HEK293 (cell line): ENCODE measurements around the gene PAX3.

Source experiments
- CTCF ChIA-PET: fragments of 350-600 bp; formaldehyde crosslinking; extraction: SDS; loops from one replicate; lab custom pipeline; 2021; ENCODE audit warnings: antibody characterized with exemption; lab: Yijun Ruan, JAX
- POLR2A ChIA-PET: fragments of 300-600 bp; formaldehyde crosslinking; extraction: SDS; loops from one replicate; lab custom pipeline; 2020; ENCODE audit warnings: antibody characterized with exemption, inconsistent platforms; lab: Yijun Ruan, JAX
- H3K27ac ChIP-seq: fragments of 200-500 bp; sonication (Bioruptor generic); 2 replicates; pipeline ENCODE4 v1.5.1; 2014; ENCODE audit warnings: low read depth, low read length, control low read depth, inconsistent platforms; ENCODE audit errors: extremely low read depth
- H3K36me3 ChIP-seq, 2 experiments: fragments of 200-500 bp in 1 of 2; sonication (Bioruptor generic) in 1 of 2; 1 replicate in 1 of 2; 2 replicates in 1 of 2; pipeline ENCODE4 v1.5.1; 2014 to 2017; ENCODE audit warnings: inconsistent platforms in 2 of 2, low read length in 2 of 2; ENCODE audit not compliant: control insufficient read depth in 2 of 2, insufficient read depth in 1 of 2
- H3K4me1 ChIP-seq: fragments of 200-500 bp; sonication (Bioruptor generic); 2 replicates; pipeline ENCODE4 v1.5.1; 2014; ENCODE audit warnings: mild to moderate bottlenecking, low read length, inconsistent platforms; ENCODE audit not compliant: control insufficient read depth, insufficient read depth
- H3K4me3 ChIP-seq: 2 replicates; pipeline ENCODE4 v1.5.1; 2011; ENCODE audit warnings: low read depth, mild to moderate bottlenecking, control low read depth, low read length, moderate library complexity
- H3K9me3 ChIP-seq: fragments of 200-500 bp; sonication (Bioruptor generic); 2 replicates; pipeline ENCODE4 v1.5.1; 2014; ENCODE audit warnings: low read depth, low read length, inconsistent platforms; ENCODE audit not compliant: control insufficient read depth, insufficient read depth
- CTCF ChIP-seq: fragments of 450-650 bp; formaldehyde crosslinking; IDR thresholded peaks from 2 replicates; pipeline ENCODE4 v1.5.1; 2016; ENCODE audit warnings: missing biosample characterization, missing genetic modification characterization
- KLF16 ChIP-seq: fragments of 450-650 bp; formaldehyde crosslinking; IDR thresholded peaks from 2 replicates; pipeline ENCODE4 v1.5.1; 2017; ENCODE audit warnings: missing biosample characterization, missing genetic modification characterization
- KLF8 ChIP-seq: fragments of 450-650 bp; formaldehyde crosslinking; IDR thresholded peaks from 2 replicates; pipeline ENCODE4 v1.5.1; 2016; ENCODE audit warnings: missing biosample characterization, missing genetic modification characterization
- KLF9 ChIP-seq: fragments of 450-650 bp; formaldehyde crosslinking; IDR thresholded peaks from 2 replicates; pipeline ENCODE4 v1.5.1; 2016; ENCODE audit warnings: missing biosample characterization, missing genetic modification characterization, low read depth
- PRDM10 ChIP-seq: fragments of 450-650 bp; formaldehyde crosslinking; IDR thresholded peaks from 2 replicates; pipeline ENCODE4 v1.5.1; 2016; ENCODE audit warnings: missing biosample characterization, missing genetic modification characterization
- SCRT2 ChIP-seq: fragments of 450-650 bp; formaldehyde crosslinking; IDR thresholded peaks from 2 replicates; pipeline ENCODE4 v1.5.1; 2016; ENCODE audit warnings: missing biosample characterization, missing genetic modification characterization
- SP2 ChIP-seq: fragments of 450-650 bp; formaldehyde crosslinking; IDR thresholded peaks from 2 replicates; pipeline ENCODE4 v1.5.1; 2016; ENCODE audit warnings: missing biosample characterization, missing genetic modification characterization
- TRIM28 ChIP-seq: IDR thresholded peaks from 2 replicates; pipeline ENCODE4 v1.6.1; 2011; ENCODE audit warnings: low read length, control low read depth, borderline replicate concordance
- ZBTB1 ChIP-seq: fragments of 450-650 bp; formaldehyde crosslinking; IDR thresholded peaks from 2 replicates; pipeline ENCODE4 v1.5.1; 2016; ENCODE audit warnings: missing biosample characterization, missing genetic modification characterization
- ZBTB17 ChIP-seq: fragments of 450-650 bp; formaldehyde crosslinking; IDR thresholded peaks from 2 replicates; pipeline ENCODE4 v1.5.1; 2016; ENCODE audit warnings: missing biosample characterization, missing genetic modification characterization
- ZBTB26 ChIP-seq: fragments of 450-650 bp; formaldehyde crosslinking; optimal IDR thresholded peaks from 2 replicates; pipeline ENCODE3; 2016; ENCODE audit warnings: missing biosample characterization, mild to moderate bottlenecking, missing genetic modification characterization
- ZBTB8A ChIP-seq: fragments of 450-650 bp; formaldehyde crosslinking; IDR thresholded peaks from 2 replicates; pipeline ENCODE4 v1.5.1; 2016; ENCODE audit warnings: missing biosample characterization, missing genetic modification characterization
- ZFHX2 ChIP-seq: fragments of 450-650 bp; formaldehyde crosslinking; conservative IDR thresholded peaks from 2 replicates; pipeline ENCODE4 v1.5.1; 2016; ENCODE audit warnings: missing biosample characterization, missing genetic modification characterization
- ZFP69B ChIP-seq: fragments of 450-650 bp; formaldehyde crosslinking; IDR thresholded peaks from 2 replicates; pipeline ENCODE4 v1.5.1; 2016; ENCODE audit warnings: missing biosample characterization, missing genetic modification characterization
- ZNF26 ChIP-seq: fragments of 450-650 bp; formaldehyde crosslinking; IDR thresholded peaks from 2 replicates; pipeline ENCODE4 v1.5.1; 2016; ENCODE audit warnings: missing biosample characterization, missing genetic modification characterization
- ZNF324 ChIP-seq: fragments of 450-650 bp; formaldehyde crosslinking; IDR thresholded peaks from 2 replicates; pipeline ENCODE4 v1.5.1; 2016; ENCODE audit warnings: missing biosample characterization, missing genetic modification characterization
- ZNF341 ChIP-seq: fragments of 450-650 bp; formaldehyde crosslinking; IDR thresholded peaks from 2 replicates; pipeline ENCODE4; 2016; ENCODE audit warnings: low read depth, missing biosample characterization, missing genetic modification characterization
- ZNF366 ChIP-seq: fragments of 450-650 bp; formaldehyde crosslinking; conservative IDR thresholded peaks from 2 replicates; pipeline ENCODE4 v1.5.1; 2016; ENCODE audit warnings: missing biosample characterization, missing genetic modification characterization
- ZNF416 ChIP-seq: fragments of 450-650 bp; formaldehyde crosslinking; IDR thresholded peaks from 2 replicates; pipeline ENCODE4 v1.5.1; 2016; ENCODE audit warnings: missing biosample characterization, missing genetic modification characterization
- ZNF521 ChIP-seq: fragments of 450-650 bp; formaldehyde crosslinking; IDR thresholded peaks from 2 replicates; pipeline ENCODE4 v1.5.1; 2017; ENCODE audit warnings: missing biosample characterization, mild to moderate bottlenecking, missing genetic modification characterization
- ZNF585B ChIP-seq: fragments of 450-650 bp; formaldehyde crosslinking; IDR thresholded peaks from 2 replicates; pipeline ENCODE4 v1.5.1; 2016; ENCODE audit warnings: missing biosample characterization, missing genetic modification characterization
- ZNF621 ChIP-seq: fragments of 450-650 bp; formaldehyde crosslinking; IDR thresholded peaks from 2 replicates; pipeline ENCODE4 v1.5.1; 2017; ENCODE audit warnings: missing biosample characterization, missing genetic modification characterization
- ZNF658 ChIP-seq: fragments of 450-650 bp; formaldehyde crosslinking; IDR thresholded peaks from 2 replicates; pipeline ENCODE4; 2016; ENCODE audit warnings: missing biosample characterization, missing genetic modification characterization
- ZNF660 ChIP-seq: fragments of 450-650 bp; IDR thresholded peaks from 2 replicates; pipeline ENCODE4 v1.5.1; 2018; ENCODE audit warnings: missing biosample characterization, mild to moderate bottlenecking, missing genetic modification characterization
- ZNF707 ChIP-seq: fragments of 450-650 bp; formaldehyde crosslinking; IDR thresholded peaks from 2 replicates; pipeline ENCODE4 v1.5.1; 2016; ENCODE audit warnings: missing biosample characterization, missing genetic modification characterization
- ZSCAN30 ChIP-seq: fragments of 450-650 bp; IDR thresholded peaks from 2 replicates; pipeline ENCODE4 v1.5.1; 2018; ENCODE audit warnings: missing biosample characterization, mild to moderate bottlenecking, missing genetic modification characterization, moderate library complexity

Gene PAX3

GRCh38 chr2:222318712-222319585, 20.2 kb upstream of the PAX3 start (continued):
- TF ChIP-seq ZNF26 (tag by site-specific recombination) (no peak), ZNF521 (no peak), ZBTB8A (peak; percentile 84), ZFHX2 (tag by site-specific recombination) (peak; percentile 46), ZBTB17 (tag by site-specific recombination) (peak; percentile 26; the same call in 1 of the 2 replicates), KLF16 (tag by site-specific recombination) (0 out of 2 replicates have a peak, but pooled peaks have one; percentile 31), ZNF341 (tag by site-specific recombination) (no peak)

- Histone ChIP-seq H3K27ac (peak overlapping the region; percentile 95), H3K4me1 (peaks cover 5% of the 10 kb centered on the region), H3K36me3 (no peaks in the 10 kb centered on the region), H3K9me3 (no peaks in the 10 kb centered on the region), H3K4me3 (peak overlapping the region; percentile 51)
- ChIA-PET CTCF (interaction anchor here (0.5 to 3.1 kb wide), 20 partner anchors 108 to 391 kb away, joined by 3 to 39 read pairs (median 4); no protein-coding TSS in a partner anchor), POLR2A (interaction anchor here (0.7 to 1.9 kb wide), 5 partner anchors 20 to 336 kb away, joined by 3 to 31 read pairs (median 3); partner anchors contain the start of gene PAX3)
- TF ChIP-seq ZNF707 (tag by site-specific recombination) = no peak
- TF ChIP-seq ZFP69B (tag by site-specific recombination) = peak; percentile 90
- TF ChIP-seq SCRT2 (tag by site-specific recombination) = peak; percentile 61; the same call in 1 of the 2 replicates
- TF ChIP-seq CTCF = peak; percentile 44
- TF ChIP-seq PRDM10 (tag by site-specific recombination) = no peak
- TF ChIP-seq ZNF658 (tag by site-specific recombination) = no peak
- TF ChIP-seq ZBTB1 (tag by site-specific recombination) = no peak
- no peak for TF ChIP-seq ZNF416
- TF ChIP-seq ZFHX2 (tag by site-specific recombination) = 0 out of 2 replicates have a peak, but pooled peaks have one; percentile 9
- TF ChIP-seq ZSCAN30 (tag by site-specific recombination) = peak; percentile 38; the same call in 1 of the 2 replicates
- TF ChIP-seq ZNF585B (tag by site-specific recombination) = no peak
- peak; percentile 76 for TF ChIP-seq ZBTB17 (tag by site-specific recombination)
- TF ChIP-seq KLF16 (tag by site-specific recombination) = no peak
- no peak for TF ChIP-seq ZNF324 (tag by site-specific recombination)
- peak; percentile 61; the same call in 1 of the 2 replicates for TF ChIP-seq ZNF660
- TF ChIP-seq ZNF621 (tag by site-specific recombination) = no peak
- peak; percentile 41; the same call in 1 of the 2 replicates for TF ChIP-seq ZNF366 (tag by site-specific recombination)
- TF ChIP-seq TRIM28 = peak; percentile 83; the same call in 1 of the 2 replicates
- peak; percentile 88 for TF ChIP-seq ZBTB26
- peak; percentile 39; the same call in 1 of the 2 replicates for TF ChIP-seq SP2 (tag by site-specific recombination)
- peak; percentile 59 for TF ChIP-seq KLF9 (tag by site-specific recombination)
- 0 out of 2 replicates have a peak, but pooled peaks have one; percentile 60 for TF ChIP-seq KLF8
Measured at GRCh38 chr2:222318026-222318711, 19.4 kb upstream of the PAX3 start.
